ENCODE data around the gene MYOF.
"Not testable (repeated sequence)": the region's sequence is repeated elsewhere in the genome, so short reads cannot be mapped to it uniquely, and the experiment has no call there.

Gene MYOF

GRCh38 chr10:93393211-93393610 lies 88.9 kb downstream of the MYOF start:
- no peak for DNase-seq (ENCODE audit: low read depth in 2 of 2, low spot score in 1 of 2)

GRCh38 chr10:93392121-93392520 lies 90.0 kb downstream of the MYOF start:
- DNase-seq (ENCODE audit: low read depth in 2 of 2, low spot score in 1 of 2), result no peak

GRCh38 chr10:93390306-93391090 lies 91.6 kb downstream of the MYOF start:
- DNase-seq (ENCODE audit: low read depth in 2 of 2, low spot score in 1 of 2), result no peak

- DNase-seq (ENCODE audit: low read depth in 2 of 2, low spot score in 1 of 2), result no peak
Observed at GRCh38 chr10:93386631-93387369, 95.3 kb downstream of the MYOF start.

GRCh38 chr10:93385345-93385744 lies 96.8 kb downstream of the MYOF start:
- no peak for DNase-seq (ENCODE audit: low read depth in 2 of 2, low spot score in 1 of 2)

GRCh38 chr10:93384006-93384405 lies 98.1 kb downstream of the MYOF start:
- DNase-seq (ENCODE audit: low read depth in 2 of 2, low spot score in 1 of 2), result no peak

GRCh38 chr10:93383562-93383981 lies 98.6 kb downstream of the MYOF start:
- DNase-seq (ENCODE audit: low read depth in 2 of 2, low spot score in 1 of 2), result no peak

- DNase-seq (ENCODE audit: low read depth in 2 of 2, low spot score in 1 of 2), result no peak
Observed at GRCh38 chr10:93379731-93380575, 102.2 kb downstream of the MYOF start.

GRCh38 chr10:93378997-93379730 lies 103.0 kb downstream of the MYOF start:
- DNase-seq (ENCODE audit: low read depth in 2 of 2, low spot score in 1 of 2), result no peak

- DNase-seq (ENCODE audit: low read depth in 2 of 2, low spot score in 1 of 2), result no peak
Observed at GRCh38 chr10:93378039-93378438, 104.1 kb downstream of the MYOF start.

- no peak for DNase-seq (ENCODE audit: low read depth in 2 of 2, low spot score in 1 of 2)
Observed at GRCh38 chr10:93376372-93377293, 105.5 kb downstream of the MYOF start.

GRCh38 chr10:93370961-93371360 lies 111.2 kb downstream of the MYOF start:
- DNase-seq (ENCODE audit: low read depth in 2 of 2, low spot score in 1 of 2), result no peak

- no peak for DNase-seq (ENCODE audit: low read depth in 2 of 2, low spot score in 1 of 2)
Observed at GRCh38 chr10:93369588-93370164, 112.5 kb downstream of the MYOF start.

- no peak for DNase-seq (ENCODE audit: low read depth in 2 of 2, low spot score in 1 of 2)
Observed at GRCh38 chr10:93368210-93368609, 113.9 kb downstream of the MYOF start.

- no peak for DNase-seq (ENCODE audit: low read depth in 2 of 2, low spot score in 1 of 2)
Observed at GRCh38 chr10:93367664-93368063, 114.5 kb downstream of the MYOF start.

GRCh38 chr10:93364966-93365365 lies 117.2 kb downstream of the MYOF start:
- no peak for DNase-seq (ENCODE audit: low read depth in 2 of 2, low spot score in 1 of 2)

- DNase-seq (ENCODE audit: low read depth in 2 of 2, low spot score in 1 of 2), result no peak
Observed at GRCh38 chr10:93363891-93364648, 118.1 kb downstream of the MYOF start.

GRCh38 chr10:93358398-93358797 lies 123.7 kb downstream of the MYOF start:
- DNase-seq (ENCODE audit: low read depth in 2 of 2, low spot score in 1 of 2), result not testable (repeated sequence)

GRCh38 chr10:93357680-93358079 lies 124.5 kb downstream of the MYOF start:
- no peak for DNase-seq (ENCODE audit: low read depth in 2 of 2, low spot score in 1 of 2)

Data from stimulated activated CD8-positive, alpha-beta memory T cell treated with anti-CD3 and anti-CD28 coated beads, Interleukin-4, amount 100 ng/mL, for 1 hour (primary cell).